ENCODE data around the gene SCO1. TPM values are rescaled to one million over a fixed set of nuclear protein-coding genes. Genes with fewer than 3 reads are reported as not detected.

The SCO1 gene
- total RNA-seq, 1 donor from 2014 or later, result 32.4 TPM

DNA sequence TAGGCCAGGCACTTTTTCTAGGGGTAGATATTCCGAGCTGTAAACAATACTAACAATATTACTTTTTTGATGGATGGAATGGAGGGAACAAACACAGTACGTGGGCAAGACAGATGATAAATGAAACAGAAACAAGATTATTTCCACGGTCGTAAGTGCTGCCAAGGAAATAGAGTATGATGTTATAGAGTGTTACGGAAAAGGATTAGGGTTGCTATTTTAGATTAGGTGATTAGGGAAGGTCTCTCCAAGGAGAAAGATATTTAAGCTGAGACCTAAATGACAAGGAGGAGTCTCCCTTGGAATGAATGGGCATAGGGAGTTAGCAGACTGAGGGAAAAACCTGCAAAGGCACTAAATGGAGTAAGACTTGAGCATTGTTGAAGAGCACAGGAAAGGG is 8.4 kb upstream of the SCO1 start:
- no peaks in the 10 kb centered on the region for H3F3A ChIP-seq (ENCODE audit: low read depth)
- peaks cover 10% of the 10 kb centered on the region for H3K36me3 Mint-ChIP-seq

DNA sequence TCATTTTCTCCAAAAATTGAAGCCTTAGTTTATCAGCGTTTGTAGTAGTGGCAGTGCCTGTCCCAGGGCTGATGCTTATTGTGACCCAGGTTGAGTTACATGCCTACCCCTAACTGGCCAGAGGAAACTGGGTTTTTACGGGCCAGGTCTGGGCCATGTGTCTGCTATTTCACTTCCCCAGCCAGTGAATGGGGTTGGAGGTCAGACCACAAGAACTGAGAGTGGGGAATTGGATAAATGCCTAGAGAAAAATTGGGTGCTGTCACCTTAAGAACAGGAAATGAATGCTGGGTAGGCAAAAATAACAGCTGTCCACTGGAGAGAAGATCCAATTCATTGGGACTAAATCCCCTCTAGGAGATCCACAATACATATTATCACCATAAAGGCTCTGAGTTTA is 5.2 kb upstream of the SCO1 start:
- no peak overlapping the region for H3K4me3 ChIP-seq
- Mint-ChIP-seq H3K27ac (no peak overlapping the region), H3K9me3 (no peaks in the 10 kb centered on the region), H3K36me3 (peaks cover 3% of the 10 kb centered on the region), H3K4me1 (peaks cover 5% of the 10 kb centered on the region), H3K4me3 (no peak overlapping the region), H3K27me3 (ENCODE audit: insufficient read depth, low read depth) (no peaks in the 10 kb centered on the region)
- H3K27ac ChIP-seq, result no peak overlapping the region
- no peaks in the 10 kb centered on the region for H3F3A ChIP-seq (ENCODE audit: low read depth)
- peaks cover 36% of the 10 kb centered on the region for H3K79me2 ChIP-seq (ENCODE audit: low read depth)
- peaks cover 8% of the 10 kb centered on the region for H3K36me3 ChIP-seq
- DNase-seq (ENCODE audit: low spot score), result no peak
- H3K4me2 ChIP-seq, result no peak overlapping the region
- TF ChIP-seq, protein P1, sequence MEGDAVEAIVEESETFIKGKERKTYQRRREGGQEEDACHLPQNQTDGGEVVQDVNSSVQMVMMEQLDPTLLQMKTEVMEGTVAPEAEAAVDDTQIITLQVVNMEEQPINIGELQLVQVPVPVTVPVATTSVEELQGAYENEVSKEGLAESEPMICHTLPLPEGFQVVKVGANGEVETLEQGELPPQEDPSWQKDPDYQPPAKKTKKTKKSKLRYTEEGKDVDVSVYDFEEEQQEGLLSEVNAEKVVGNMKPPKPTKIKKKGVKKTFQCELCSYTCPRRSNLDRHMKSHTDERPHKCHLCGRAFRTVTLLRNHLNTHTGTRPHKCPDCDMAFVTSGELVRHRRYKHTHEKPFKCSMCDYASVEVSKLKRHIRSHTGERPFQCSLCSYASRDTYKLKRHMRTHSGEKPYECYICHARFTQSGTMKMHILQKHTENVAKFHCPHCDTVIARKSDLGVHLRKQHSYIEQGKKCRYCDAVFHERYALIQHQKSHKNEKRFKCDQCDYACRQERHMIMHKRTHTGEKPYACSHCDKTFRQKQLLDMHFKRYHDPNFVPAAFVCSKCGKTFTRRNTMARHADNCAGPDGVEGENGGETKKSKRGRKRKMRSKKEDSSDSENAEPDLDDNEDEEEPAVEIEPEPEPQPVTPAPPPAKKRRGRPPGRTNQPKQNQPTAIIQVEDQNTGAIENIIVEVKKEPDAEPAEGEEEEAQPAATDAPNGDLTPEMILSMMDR (IDR thresholded peaks at IDR 0.05), result no peak
- TF ChIP-seq EZH2phosphoT487 (IDR thresholded peaks at IDR 0.05) (no peak), EZH2 (IDR thresholded peaks at IDR 0.05) (no peak)
- no peaks in the 10 kb centered on the region for H3K27me3 ChIP-seq
- no peak overlapping the region for H2AFZ ChIP-seq (replicated peaks)
- no peak overlapping the region for H3K9ac ChIP-seq
- no peaks in the 10 kb centered on the region for H3K9me3 ChIP-seq (ENCODE audit: low read depth)
- H3K4me1 ChIP-seq, result peaks cover 4% of the 10 kb centered on the region
- H4K20me1 ChIP-seq (ENCODE audit: low read depth), result no peaks in the 10 kb centered on the region

More for the DNA sequence above, 8.4 kb upstream of the SCO1 start:
- H3K4me3 ChIP-seq, result no peak overlapping the region
- H3K27me3 Mint-ChIP-seq (ENCODE audit: insufficient read depth, low read depth), result no peaks in the 10 kb centered on the region
- no peak for DNase-seq (ENCODE audit: low spot score)
- H3K4me2 ChIP-seq, result no peak overlapping the region
- peaks cover 8% of the 10 kb centered on the region for H3K36me3 ChIP-seq
- H3K4me1 ChIP-seq, result no peaks in the 10 kb centered on the region
- H3K27ac Mint-ChIP-seq, result no peak overlapping the region
- H3K9ac ChIP-seq, result no peak overlapping the region
- H3K9me3 ChIP-seq (ENCODE audit: low read depth), result no peaks in the 10 kb centered on the region
- H3K27ac ChIP-seq, result no peak overlapping the region
- H3K4me1 Mint-ChIP-seq, result no peaks in the 10 kb centered on the region
- H3K9me3 Mint-ChIP-seq, result no peaks in the 10 kb centered on the region
- no peaks in the 10 kb centered on the region for H4K20me1 ChIP-seq (ENCODE audit: low read depth)
- H3K4me3 Mint-ChIP-seq, result no peak overlapping the region
- H3K79me2 ChIP-seq (ENCODE audit: low read depth), result peaks cover 10% of the 10 kb centered on the region
- no peak overlapping the region for H2AFZ ChIP-seq (replicated peaks)
- TF ChIP-seq EZH2 (IDR thresholded peaks at IDR 0.05), result no peak
- TF ChIP-seq, protein P1 (IDR thresholded peaks at IDR 0.05), result no peak
- TF ChIP-seq EZH2phosphoT487 (IDR thresholded peaks at IDR 0.05), result no peak
- H3K27me3 ChIP-seq, result no peaks in the 10 kb centered on the region

DNA sequence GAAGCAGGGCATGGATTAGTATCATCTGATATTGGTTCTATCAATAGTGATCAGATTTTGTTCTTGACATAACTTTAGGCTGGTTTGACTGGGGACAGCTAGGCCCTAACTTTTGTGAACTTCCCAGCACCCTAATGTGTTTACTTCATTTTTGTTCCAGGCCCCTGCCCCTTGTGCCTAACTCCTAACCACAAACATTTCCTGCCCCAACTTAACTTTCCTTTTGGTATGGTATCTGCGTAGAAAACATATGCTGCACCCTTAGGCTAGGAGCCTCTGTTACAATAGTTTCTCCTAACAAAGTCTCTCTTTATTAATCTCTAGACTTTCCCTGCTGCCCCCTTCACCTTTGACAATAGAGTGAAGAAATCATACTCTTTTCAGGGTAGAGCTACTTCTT is 2.5 kb upstream of the SCO1 start:
- Histone ChIP-seq H3K27me3 (no peaks in the 10 kb centered on the region), H3K27ac (no peak overlapping the region), H3K4me3 (no peak overlapping the region), H3K79me2 (ENCODE audit: low read depth) (peaks cover 61% of the 10 kb centered on the region), H3K9ac (no peak overlapping the region), H3K4me1 (peaks cover 10% of the 10 kb centered on the region), H3K4me2 (no peak overlapping the region), H3K36me3 (peaks cover 3% of the 10 kb centered on the region), H3F3A (ENCODE audit: low read depth) (no peaks in the 10 kb centered on the region), H3K9me3 (ENCODE audit: low read depth) (no peaks in the 10 kb centered on the region), H4K20me1 (ENCODE audit: low read depth) (no peaks in the 10 kb centered on the region), H2AFZ (replicated peaks) (no peak overlapping the region)
- Mint-ChIP-seq H3K36me3 (no peaks in the 10 kb centered on the region), H3K9me3 (no peaks in the 10 kb centered on the region), H3K4me3 (peak overlapping the region; percentile 10), H3K27me3 (ENCODE audit: insufficient read depth, low read depth) (no peaks in the 10 kb centered on the region), H3K4me1 (peaks cover 9% of the 10 kb centered on the region), H3K27ac (no peak overlapping the region)
- no peak for DNase-seq (ENCODE audit: low spot score)
- TF ChIP-seq EZH2 (IDR thresholded peaks at IDR 0.05) (no peak), EZH2phosphoT487 (IDR thresholded peaks at IDR 0.05) (no peak)
- TF ChIP-seq, protein P1 (IDR thresholded peaks at IDR 0.05), result no peak
